NCI-H146 treated with DMSO at 0.1 percent for 48 hours (cell line): ENCODE results near the gene HOXA4.

Experiments
- DNase-seq: peaks from one replicate; lab custom pipeline; 2025; ENCODE audit not compliant: unreplicated experiment; lab: John Stamatoyannopoulos, UW

The HOXA4 gene

GRCh38 chr7:27130540-27131389 is at the start of gene HOXA4:
HOXA4 (minus strand) TSS chr7:27130757; CDS start chr7:27130733, 24 bp downstream.
- no peak for DNase-seq

- DNase-seq = no peak
Observed at GRCh38 chr7:27179503-27180430, 49.2 kb upstream of the HOXA4 start.

- DNase-seq = no peak
Observed at GRCh38 chr7:27179030-27179429, 48.5 kb upstream of the HOXA4 start.

- no peak for DNase-seq
Observed at GRCh38 chr7:27178366-27178765, 47.8 kb upstream of the HOXA4 start.

- DNase-seq = no peak
Observed at GRCh38 chr7:27177795-27178320, 47.3 kb upstream of the HOXA4 start.

- DNase-seq = no peak
Observed at GRCh38 chr7:27176962-27177794, 46.6 kb upstream of the HOXA4 start.

GRCh38 chr7:27176524-27176845 is 45.9 kb upstream of the HOXA4 start:
- no peak for DNase-seq

- no peak for DNase-seq
Observed at GRCh38 chr7:27175626-27176523, 45.3 kb upstream of the HOXA4 start.

GRCh38 chr7:27174874-27175625 is 44.5 kb upstream of the HOXA4 start:
- no peak for DNase-seq

- no peak for DNase-seq
Observed at GRCh38 chr7:27173956-27174873, 43.7 kb upstream of the HOXA4 start, which contains the start of gene HOXA10. HOXA10 (minus strand) TSS chr7:27174320; CDS start chr7:27174306, 14 bp downstream.

GRCh38 chr7:27173511-27173955 is 43.0 kb upstream of the HOXA4 start:
- DNase-seq = no peak

GRCh38 chr7:27172823-27173510 is 42.4 kb upstream of the HOXA4 start:
- peak; percentile 74 for DNase-seq

- no peak for DNase-seq
Observed at GRCh38 chr7:27172315-27172774, 41.8 kb upstream of the HOXA4 start.

GRCh38 chr7:27171637-27172314 is 41.2 kb upstream of the HOXA4 start:
- no peak for DNase-seq

GRCh38 chr7:27171325-27171636 is 40.7 kb upstream of the HOXA4 start:
- DNase-seq = no peak

GRCh38 chr7:27170426-27171324 is 40.1 kb upstream of the HOXA4 start:
- DNase-seq = no peak
